ENCODE data around the gene C1orf116.

- TF ChIP-seq CTCF (IDR thresholded peaks at IDR 0.05) (no peak), POLR2A (IDR thresholded peaks at IDR 0.05) (no peak), POLR2AphosphoS5 (IDR thresholded peaks at IDR 0.05) (no peak), EP300 (IDR thresholded peaks at IDR 0.05; ENCODE audit: low read depth) (no peak)
Measured at GRCh38 chr1:207070811-207071210, 38.3 kb upstream of the C1orf116 start.
